Stimulated activated CD8-positive, alpha-beta memory T cell treated with anti-CD3 and anti-CD28 coated beads, Interleukin-7, amount 100 ng/mL, for 48 hours (primary cell): ENCODE results near the gene TMEM178B.
"Not testable (repeated sequence)": the region's sequence is repeated elsewhere in the genome, so short reads cannot be mapped to it uniquely, and the experiment has no call there.

Experiments
- DNase-seq, 2 donors: peaks; one replicate each; pipeline ENCODE4 v3.0.0-alpha.2; 2020; ENCODE audit warnings: low read depth in 1 of 2; ENCODE audit errors: extremely low read depth in 1 of 2

The TMEM178B gene

GRCh38 chr7:141142058-141142457 lies 68.2 kb downstream of the TMEM178B start:
- DNase-seq = no peak

DNA sequence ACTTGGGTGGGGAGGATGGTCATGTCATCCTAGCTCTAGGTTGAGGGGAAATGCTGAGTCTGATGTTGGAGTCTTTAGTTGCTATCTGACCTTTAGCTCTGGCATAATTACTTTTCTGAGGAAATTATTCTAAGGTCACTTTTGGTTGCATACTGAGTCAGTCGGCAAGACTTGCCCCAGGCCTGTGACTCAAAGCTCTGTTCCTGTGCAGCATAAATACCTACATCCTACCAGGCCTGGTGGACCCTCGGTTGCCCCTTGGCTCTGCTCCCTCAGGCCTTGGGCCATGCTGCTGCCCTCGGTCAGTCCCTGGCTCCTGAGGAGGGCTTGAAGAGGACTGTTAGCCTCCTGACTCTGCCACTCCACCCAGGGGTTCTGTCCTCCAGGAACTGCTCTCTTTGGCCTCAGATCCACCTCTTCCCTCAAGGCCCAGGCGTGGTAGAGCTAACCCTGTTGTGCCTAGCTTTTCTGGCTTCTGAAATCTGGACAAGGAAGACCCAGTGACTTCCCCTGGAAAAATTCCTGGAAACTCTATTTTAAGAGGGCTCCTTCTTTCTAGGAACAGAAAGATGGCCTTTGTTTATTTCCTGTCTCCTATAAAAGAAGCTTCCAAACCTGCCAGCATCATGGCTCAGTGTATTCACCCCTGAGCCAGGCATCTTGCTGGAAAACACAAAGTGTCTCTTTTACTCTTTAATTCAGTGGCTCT lies 71.2 kb downstream of the TMEM178B start:
- no peak for DNase-seq

DNA sequence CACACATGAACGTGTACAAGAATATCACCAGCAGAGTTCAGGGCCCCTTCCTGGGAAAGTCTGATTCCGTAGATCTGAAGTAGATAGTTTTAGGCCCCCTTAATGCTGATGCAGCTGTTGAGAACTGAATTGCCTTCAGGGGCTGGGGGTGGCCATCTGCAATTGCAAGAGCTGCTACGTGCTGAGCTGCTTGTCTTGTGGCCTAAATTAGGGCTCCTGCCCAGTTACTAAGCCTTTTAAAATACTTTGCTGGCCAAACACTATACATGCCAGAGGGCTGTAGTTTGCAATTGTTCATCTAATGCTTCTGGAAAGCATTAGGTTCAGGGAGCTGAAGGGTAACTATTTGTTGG lies 71.7 kb downstream of the TMEM178B start:
- DNase-seq = no peak

- DNase-seq = no peak
These were observed 73.6 kb downstream of the TMEM178B start for GRCh38 chr7:141147482-141147881.

DNA sequence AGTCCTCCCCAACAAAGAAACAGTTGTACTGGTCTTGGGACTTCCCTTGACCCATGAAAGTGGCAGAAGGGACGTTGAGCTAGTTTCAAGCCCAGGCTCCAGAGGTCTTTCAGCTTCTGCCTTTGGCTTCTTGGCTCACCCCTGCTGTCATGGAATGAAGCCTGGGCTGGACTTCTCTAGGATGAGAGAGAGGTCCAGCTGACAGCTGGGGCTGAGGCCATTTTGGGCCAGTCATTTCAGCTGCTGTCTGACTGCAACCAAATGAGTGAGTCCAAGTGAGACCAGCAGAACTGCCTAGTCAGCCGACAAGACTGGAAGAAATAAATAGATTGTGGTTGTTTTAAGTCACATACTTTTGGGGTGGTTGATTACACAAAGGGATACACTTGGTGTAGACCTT lies 76.6 kb downstream of the TMEM178B start:
- no peak for DNase-seq

DNA sequence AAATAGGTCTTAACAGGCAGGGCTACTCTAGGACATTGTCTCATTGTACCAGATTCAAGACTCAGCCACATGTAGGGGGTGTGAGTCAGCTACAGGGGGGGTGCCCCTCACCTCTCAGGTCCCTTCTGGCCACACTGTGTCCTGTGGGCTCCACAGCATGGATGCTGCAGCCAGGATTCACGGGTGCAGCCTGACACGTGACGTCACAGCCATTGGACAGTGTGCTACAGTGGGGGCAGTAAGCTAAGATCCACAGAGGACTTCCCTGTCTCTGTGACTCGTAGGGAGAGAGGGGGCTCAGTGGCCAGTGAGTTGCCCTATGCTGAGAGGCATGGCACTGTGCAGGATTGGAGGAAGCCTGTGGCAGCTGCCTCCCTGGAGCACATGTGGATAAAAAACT lies 77.9 kb downstream of the TMEM178B start:
- no peak for DNase-seq

- no peak for DNase-seq
These were observed 79.4 kb downstream of the TMEM178B start for GRCh38 chr7:141153231-141153630.

- no peak for DNase-seq
These were observed 80.4 kb downstream of the TMEM178B start for GRCh38 chr7:141154131-141154732.

GRCh38 chr7:141156407-141156806 lies 82.5 kb downstream of the TMEM178B start:
- DNase-seq = no peak

DNA sequence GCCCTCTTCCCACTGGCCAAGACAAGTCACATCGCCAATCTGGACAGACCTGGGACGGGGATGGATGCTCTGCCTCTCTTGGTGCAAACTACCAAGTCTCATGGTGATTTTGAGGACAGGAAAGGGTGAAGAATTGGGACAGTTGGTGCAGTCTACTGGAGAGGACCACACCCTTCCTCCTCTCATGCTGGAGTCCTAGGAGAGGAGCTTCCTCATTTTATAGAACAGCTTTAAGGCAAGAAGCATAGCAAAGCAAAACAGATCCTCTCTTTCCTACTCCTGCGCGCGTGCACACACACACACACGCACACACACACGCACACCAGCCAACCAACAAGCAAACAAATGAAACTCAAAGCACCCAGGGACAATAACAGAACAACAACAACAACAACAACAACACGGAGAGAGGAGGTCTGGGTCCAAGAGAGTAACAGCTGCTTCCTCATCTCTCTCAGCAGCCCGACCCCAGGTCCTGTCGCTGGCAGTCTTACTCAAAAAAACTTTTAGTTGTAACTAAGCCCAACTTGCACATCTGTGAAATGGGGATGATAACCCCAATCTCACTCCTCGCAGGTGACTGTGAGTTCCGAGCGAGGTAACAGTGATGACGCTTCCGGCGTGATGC lies 83.4 kb downstream of the TMEM178B start:
- no peak for DNase-seq

DNA sequence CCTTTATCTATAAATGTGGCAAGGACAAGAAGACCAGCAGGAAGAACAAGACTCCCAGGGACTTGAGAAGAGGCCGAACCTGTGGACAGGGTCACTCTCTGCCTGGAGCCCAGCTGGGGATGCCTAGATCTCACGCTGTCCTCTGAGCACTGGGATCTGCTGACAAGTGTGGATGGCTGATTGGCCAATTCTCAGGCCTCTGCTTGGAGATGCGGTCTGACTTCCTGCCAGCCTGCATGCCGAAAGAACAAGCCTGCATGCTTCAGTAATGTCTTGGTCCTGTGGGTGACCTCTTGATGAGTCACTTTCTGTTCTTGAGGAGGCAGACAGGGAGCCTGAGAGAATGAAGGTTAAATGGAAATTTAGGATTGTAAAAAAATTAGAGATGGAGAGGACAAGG lies 84.7 kb downstream of the TMEM178B start:
- DNase-seq = no peak

DNA sequence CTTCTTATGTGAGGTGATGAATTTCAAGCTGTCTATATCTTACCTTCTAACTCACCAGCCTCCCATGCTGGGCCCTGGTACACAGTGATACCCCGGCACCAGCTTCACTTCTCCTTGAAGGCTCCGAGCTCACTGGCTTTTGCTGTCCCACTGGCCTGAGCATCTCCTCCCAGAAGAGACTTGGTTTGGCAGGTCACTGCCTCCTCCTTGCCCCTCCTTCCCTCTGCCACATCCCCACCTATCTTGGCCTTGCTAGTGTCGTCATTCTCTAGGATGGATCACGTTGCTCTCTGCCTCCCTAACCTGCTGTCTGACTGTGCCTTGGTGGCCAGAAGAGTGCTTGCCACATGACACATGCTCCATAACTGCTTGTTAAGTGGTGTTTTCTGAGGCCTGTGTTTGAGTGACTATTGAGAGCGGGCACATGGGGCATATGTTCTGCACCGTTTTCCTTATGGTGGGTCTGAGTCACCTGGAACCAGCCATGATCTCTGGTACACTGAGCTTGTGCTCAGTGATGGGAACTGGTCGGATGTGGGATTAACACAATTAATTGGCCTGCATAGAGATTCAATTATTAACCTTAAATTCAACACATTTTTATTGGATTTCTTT lies 86.5 kb downstream of the TMEM178B start:
- DNase-seq = no peak

DNA sequence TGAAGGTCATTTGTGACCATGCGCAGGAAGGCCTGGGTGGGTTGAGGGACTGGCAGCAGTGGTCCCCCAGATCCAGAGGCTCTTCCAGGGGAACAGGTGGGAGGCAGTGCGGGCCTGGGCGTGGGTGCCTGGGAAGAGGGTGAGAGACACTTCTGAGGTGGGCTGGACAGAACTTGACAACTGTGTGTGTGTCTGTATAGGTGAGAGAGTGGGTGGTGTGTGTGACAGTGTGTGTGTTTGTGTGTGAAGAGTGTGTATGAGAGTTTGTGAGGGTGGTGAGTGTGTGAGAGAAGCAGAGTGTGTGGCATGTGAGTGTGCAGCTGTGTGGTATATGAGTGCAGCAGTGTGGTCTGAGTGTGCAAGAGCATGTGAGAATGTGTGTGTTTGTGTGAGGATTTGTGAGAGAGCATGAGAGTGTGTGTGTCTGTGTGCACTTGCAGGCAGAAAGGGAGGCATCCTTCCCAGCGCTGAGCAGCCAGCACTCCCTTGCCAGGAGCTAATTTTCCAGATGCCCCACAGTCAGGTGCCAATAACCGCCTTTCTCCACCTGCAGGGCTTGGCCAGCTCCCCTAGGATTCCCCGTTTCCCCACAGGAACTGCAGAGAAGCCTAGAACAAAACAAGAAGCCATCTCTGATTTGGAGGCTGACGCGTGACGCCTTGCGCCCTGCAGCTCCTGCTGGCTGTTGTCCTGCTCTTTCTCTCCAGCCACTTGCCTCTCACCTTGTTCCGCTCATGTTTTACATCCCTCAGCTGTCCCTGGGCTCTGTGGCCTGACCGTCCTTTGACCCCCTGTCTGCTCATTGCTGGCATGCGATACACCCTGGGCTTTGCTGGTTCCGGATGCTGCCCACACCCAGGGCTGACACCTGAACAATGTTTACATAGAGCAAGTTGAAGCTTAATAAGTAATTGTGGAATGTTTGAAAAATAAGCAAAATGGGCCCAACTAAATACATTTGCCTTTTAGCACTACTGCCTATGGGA lies 88.0 kb downstream of the TMEM178B start:
- no peak for DNase-seq

DNA sequence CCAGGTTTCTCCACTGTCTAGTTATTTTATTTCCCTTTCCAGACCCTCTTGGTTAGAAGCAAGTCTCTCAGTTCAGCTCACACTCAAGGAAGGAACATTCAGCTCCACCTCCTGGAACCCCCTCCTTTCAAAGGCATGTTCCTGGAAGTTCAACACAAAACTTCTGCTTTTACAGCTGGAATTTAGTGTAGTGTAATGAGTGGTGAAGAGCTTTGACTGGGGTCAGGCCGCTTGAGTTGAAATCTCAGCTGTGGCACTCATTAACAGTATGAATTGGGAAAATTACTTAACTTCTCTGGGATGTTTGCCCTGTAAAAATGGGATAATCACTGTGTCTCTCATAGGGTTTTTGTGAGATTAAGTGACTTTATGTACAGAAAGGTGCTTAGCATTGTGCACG lies 91.7 kb downstream of the TMEM178B start:
- no peak for DNase-seq

GRCh38 chr7:141166926-141167325 lies 93.1 kb downstream of the TMEM178B start:
- no peak for DNase-seq

GRCh38 chr7:141167381-141167964 lies 93.6 kb downstream of the TMEM178B start:
- DNase-seq = no peak

- not testable (repeated sequence) for DNase-seq
These were observed 95.3 kb downstream of the TMEM178B start for GRCh38 chr7:141169157-141169556.

DNA sequence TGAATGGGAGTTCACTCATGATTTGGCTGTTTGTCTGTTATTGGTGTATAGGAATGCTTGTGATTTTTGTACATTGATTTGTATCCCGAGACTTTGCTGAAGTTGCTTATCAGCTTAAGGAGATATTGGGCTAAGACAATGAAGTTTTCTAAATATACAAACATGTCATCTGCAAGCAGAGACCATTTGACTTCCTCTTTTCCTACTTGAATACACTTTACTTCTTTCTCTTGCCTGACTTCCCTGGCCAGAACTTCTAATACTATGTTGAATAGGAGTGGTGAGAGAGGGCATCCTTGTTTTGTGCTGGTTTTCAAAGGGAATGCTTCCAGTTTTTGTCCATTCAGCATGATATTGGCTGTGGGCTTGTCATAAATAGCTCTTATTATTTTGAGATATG lies 101.9 kb downstream of the TMEM178B start:
- not testable (repeated sequence) for DNase-seq

GRCh38 chr7:141177120-141177519 lies 103.3 kb downstream of the TMEM178B start:
- DNase-seq = not testable (repeated sequence)

DNA sequence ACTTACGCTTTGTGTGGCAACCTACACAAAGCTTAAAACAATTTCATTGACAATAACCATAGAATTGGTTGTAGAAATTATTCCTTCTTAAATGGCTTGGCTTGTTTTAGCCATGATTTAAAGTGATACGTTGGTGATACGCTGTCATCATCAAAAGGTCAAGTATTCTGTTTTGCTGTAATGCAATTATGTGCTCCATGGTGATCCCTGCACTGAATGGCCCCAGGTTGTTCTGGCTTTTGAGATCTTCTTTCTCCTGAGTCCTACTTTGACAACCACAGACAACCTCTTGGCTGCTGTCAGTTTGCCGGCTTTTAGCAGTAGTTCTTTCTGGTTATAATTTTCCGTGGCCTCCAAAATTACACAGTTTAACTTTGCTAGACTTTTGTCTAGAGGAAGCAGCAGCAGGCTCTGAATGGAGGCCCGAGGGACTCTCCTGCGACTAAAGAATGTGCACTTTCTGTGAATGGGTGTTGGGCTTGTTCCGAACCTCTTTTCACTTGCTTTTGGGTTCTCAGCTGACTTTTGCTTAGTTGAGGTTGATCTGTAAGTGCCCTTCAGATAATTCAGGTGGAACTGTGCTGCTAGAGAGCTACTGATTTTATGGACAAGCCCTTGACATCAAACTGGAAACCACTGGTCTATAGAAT lies 104.7 kb downstream of the TMEM178B start:
- no peak for DNase-seq
